GM12892 (cell line): ENCODE measurements around the gene LHFPL2.

Experiments
- POLR2AphosphoS5 ChIP-seq: IDR thresholded peaks from 2 replicates; pipeline ENCODE4 v1.6.1; 2011; ENCODE audit warnings: low read depth, low read length, control low read depth
- TAF1 ChIP-seq: IDR thresholded peaks from 2 replicates; pipeline ENCODE4 v1.6.1; 2011; ENCODE audit warnings: low read depth, mild to moderate bottlenecking, control low read depth, low read length, borderline replicate concordance

DNA sequence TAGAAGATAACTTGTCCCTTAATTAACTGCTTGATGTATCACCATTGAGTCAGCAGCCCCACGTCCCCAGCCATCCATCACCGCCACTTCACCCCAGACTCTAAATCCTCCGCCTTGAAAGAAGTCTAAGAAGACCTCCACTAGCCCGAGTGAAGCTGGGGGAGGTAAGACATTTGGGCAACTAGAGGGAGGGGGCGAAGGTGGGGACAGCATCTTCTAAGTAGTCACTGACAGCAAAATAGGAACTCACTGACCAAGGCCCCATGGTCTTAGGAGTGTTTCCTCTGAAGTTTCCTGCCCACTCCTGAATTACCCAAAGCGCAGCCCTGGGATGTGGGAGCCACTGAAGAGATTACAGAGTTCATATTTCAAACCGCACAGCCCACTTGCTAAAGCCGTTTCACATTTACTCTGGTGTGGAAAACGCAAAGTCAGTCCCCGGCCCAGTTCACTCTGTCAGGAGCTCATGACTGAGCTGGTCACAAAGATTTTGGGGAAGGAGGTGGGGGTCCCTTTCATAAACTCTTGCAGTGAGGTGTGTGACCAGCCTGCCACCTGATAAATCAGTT is 107.4 kb downstream of the LHFPL2 start:
- TF ChIP-seq POLR2AphosphoS5: no peak
- no peak for TF ChIP-seq TAF1
